Prostate gland (tissue), 2 donors: ENCODE data around the gene OXT.

Source experiments
- CTCF ChIP-seq, 4 experiments: fragments of 200-600 bp in 2 of 4; fragments of 450-650 bp in 2 of 4; sonication (generic) in 2 of 4; IDR thresholded peaks; 1 replicate in 3 of 4; 2 replicates in 1 of 4; pipeline ENCODE4 v1.5.1; 2016 to 2019; ENCODE audit warnings: antibody characterized with exemption in 4 of 4, mild to moderate bottlenecking in 2 of 4, moderate library complexity in 2 of 4
- POLR2A ChIP-seq: fragments of 450-650 bp; IDR thresholded peaks from one replicate; pipeline ENCODE4 v1.6.1; 2016; ENCODE audit warnings: antibody characterized with exemption, mild to moderate bottlenecking

GRCh38 chr20:3051385-3052019 lies 19.9 kb upstream of the OXT start:
- no peak for TF ChIP-seq CTCF (IDR thresholded peaks at IDR 0.05)
- no peak for TF ChIP-seq POLR2A
